OCI-LY7 (cell line): Measurements from ENCODE around the gene VARS2.

Experiments used
- CTCF ChIP-seq: fragments of 200-600 bp; sonication (generic); conservative IDR thresholded peaks from 2 replicates; pipeline ENCODE4 v1.5.1; 2014; ENCODE audit warnings: mild to moderate bottlenecking, antibody characterized with exemption, low read length, moderate library complexity, mixed read lengths
- EZH2phosphoT487 ChIP-seq: fragments of 200-600 bp; sonication (generic); IDR thresholded peaks from 2 replicates; pipeline ENCODE4 v1.6.1; 2018; ENCODE audit warnings: low read depth, borderline replicate concordance, mild to moderate bottlenecking, mixed run types, antibody characterized with exemption, low read length, moderate library complexity, mixed read lengths

GRCh38 chr6:30928677-30929076, 14.6 kb downstream of the VARS2 start:
- TF ChIP-seq CTCF = no peak
- TF ChIP-seq EZH2phosphoT487 = no peak
